K562 (cell line): Measurements from ENCODE around the gene TMEM225B. TPM values are rescaled to one million over a fixed set of nuclear protein-coding genes. Genes with fewer than 3 reads are reported as not detected.

Experiments used
- AFF1 ChIP-seq, 2 experiments: fragments of 450-650 bp; IDR thresholded peaks; 2 replicates each; pipeline ENCODE4 v1.6.1; 2018; ENCODE audit warnings: mild to moderate bottlenecking in 2 of 2, low read depth in 1 of 2; ENCODE audit not compliant: partially characterized antibody in 2 of 2
- BMI1 ChIP-seq: fragments of 150-350 bp; IDR thresholded peaks from 2 replicates; pipeline ENCODE4 v1.6.1; 2014; ENCODE audit warnings: low read length
- CBX8 ChIP-seq: fragments of 200-600 bp; sonication (generic); IDR thresholded peaks from 2 replicates; pipeline ENCODE4 v1.6.1; 2012; ENCODE audit warnings: borderline replicate concordance, mixed run types, low read depth, mild to moderate bottlenecking, moderate library complexity, mixed read lengths, low read length, control low read depth, inconsistent platforms; ENCODE audit not compliant: poor library complexity, severe bottlenecking; ENCODE audit errors: extremely low read depth
- CHD4 ChIP-seq: fragments of 200-600 bp; sonication (generic); IDR thresholded peaks from 3 replicates; pipeline ENCODE4 v1.6.1; 2012; ENCODE audit warnings: low read depth, mild to moderate bottlenecking, mixed read lengths, low read length, inconsistent platforms; ENCODE audit not compliant: insufficient read depth, insufficient replicate concordance, poor library complexity, severe bottlenecking
- HOXB6 ChIP-seq: fragments of 250-450 bp; sonication (Bioruptor Pico); IDR thresholded peaks from 2 replicates; pipeline ENCODE4 v1.5.1; 2022; ENCODE audit warnings: mild to moderate bottlenecking, borderline replicate concordance
- JUNB ChIP-seq: fragments of 450-650 bp; formaldehyde crosslinking; conservative IDR thresholded peaks from 2 replicates; pipeline ENCODE4 v1.4.0; 2020; ENCODE audit warnings: mild to moderate bottlenecking
- MEF2A ChIP-seq: IDR thresholded peaks from 2 replicates; pipeline ENCODE4 v1.6.1; 2011; ENCODE audit warnings: low read depth, mild to moderate bottlenecking, low read length, moderate library complexity; ENCODE audit not compliant: control insufficient read depth
- NFATC3 ChIP-seq: fragments of 450-650 bp; IDR thresholded peaks from 2 replicates; pipeline ENCODE4 v1.6.1; 2017; ENCODE audit warnings: mild to moderate bottlenecking
- NFE2L1 ChIP-seq: fragments of 450-650 bp; IDR thresholded peaks from 2 replicates; pipeline ENCODE4 v1.6.1; 2016; ENCODE audit warnings: missing genetic modification characterization, low read depth, mild to moderate bottlenecking, missing compliant biosample characterization, moderate library complexity, borderline replicate concordance
- SMARCE1 ChIP-seq: fragments of 450-650 bp; IDR thresholded peaks from 2 replicates; pipeline ENCODE4 v1.7.1; 2016; ENCODE audit warnings: mild to moderate bottlenecking
- SREBF1 ChIP-seq: fragments of 150-350 bp; IDR thresholded peaks from 2 replicates; pipeline ENCODE4 v1.6.1; 2014; ENCODE audit warnings: antibody characterized with exemption, low read depth, low read length, borderline replicate concordance
- TAF1 ChIP-seq: IDR thresholded peaks from 2 replicates; pipeline ENCODE4 v1.6.1; 2011; ENCODE audit warnings: mild to moderate bottlenecking, low read length, moderate library complexity; ENCODE audit not compliant: insufficient read depth, control insufficient read depth, severe bottlenecking; ENCODE audit errors: extremely low read depth
- THRAP3 ChIP-seq: fragments of 450-650 bp; IDR thresholded peaks from 2 replicates; pipeline ENCODE4 v1.6.1; 2016; ENCODE audit warnings: mild to moderate bottlenecking, inconsistent platforms, borderline replicate concordance
- ZBTB33 ChIP-seq: sonication (generic); formaldehyde crosslinking; IDR thresholded peaks from 2 replicates; pipeline ENCODE4 v1.8.1; 2023; ENCODE audit warnings: mild to moderate bottlenecking, missing genetic modification reagents
- ZNF668 ChIP-seq: fragments of 250-450 bp; sonication (Bioruptor Pico); IDR thresholded peaks from 2 replicates; pipeline ENCODE4 v1.8.0; 2022; ENCODE audit warnings: mild to moderate bottlenecking, inconsistent platforms
- ZNF766 ChIP-seq: fragments of 200-800 bp; sonication (Bioruptor generic); conservative IDR thresholded peaks from 2 replicates; pipeline ENCODE4 v1.6.1; 2016; ENCODE audit warnings: missing genetic modification characterization, missing compliant biosample characterization
- polyA plus RNA-seq, 8 experiments: library from polyadenylated mRNA; depleted of rRNA in 4 of 8; stranded (reverse) in 5 of 8; unstranded in 3 of 8; fragments of >200 nt; fragmentation: Nextera tagmentation in 2 of 8; fragmentation: Illumina TruSeq in 1 of 8; extraction: Ambion mirVana in 2 of 8; extraction: Trizol in 1 of 8; gene quantifications; 2 replicates each; pipeline versions ENCODE4 v1.2.1 to v1.2.3, GENCODE V29; 2011 to 2014; ENCODE audit warnings: inconsistent platforms in 1 of 8, missing spikeins in 1 of 8
- total RNA-seq, 7 experiments: library from RNA; depleted of rRNA in 6 of 7; stranded (reverse); fragments of >200 nt in 6 of 7; fragmentation: Illumina TruSeq in 2 of 7; extraction: Trizol in 2 of 7; gene quantifications; 2 replicates each; pipeline versions ENCODE4 v1.2.1 to v1.2.3, GENCODE V29; 2011 to 2021; ENCODE audit warnings: low replicate concordance in 1 of 7
- TF ChIP-seq, protein P1 (sequence below): fragments of 450-650 bp; IDR thresholded peaks from 2 replicates; pipeline ENCODE4 v1.7.0; 2016; ENCODE audit warnings: borderline replicate concordance
- TF ChIP-seq, protein P2 (sequence below): sonication (generic); IDR thresholded peaks from 2 replicates; pipeline ENCODE4 v1.6.1; 2016

Gene TMEM225B
- total and polyA plus RNA-seq, 9 of the 15 experiments (the other 6 are each of a cell fraction or from before 2014, with no cell fraction given): 0.08 to 0.73 (median 0.56) TPM

- TF ChIP-seq BMI1: no peak
- TF ChIP-seq NFE2L1 (tag): no peak
- no peak for TF ChIP-seq CBX8
- TF ChIP-seq, protein P1, sequence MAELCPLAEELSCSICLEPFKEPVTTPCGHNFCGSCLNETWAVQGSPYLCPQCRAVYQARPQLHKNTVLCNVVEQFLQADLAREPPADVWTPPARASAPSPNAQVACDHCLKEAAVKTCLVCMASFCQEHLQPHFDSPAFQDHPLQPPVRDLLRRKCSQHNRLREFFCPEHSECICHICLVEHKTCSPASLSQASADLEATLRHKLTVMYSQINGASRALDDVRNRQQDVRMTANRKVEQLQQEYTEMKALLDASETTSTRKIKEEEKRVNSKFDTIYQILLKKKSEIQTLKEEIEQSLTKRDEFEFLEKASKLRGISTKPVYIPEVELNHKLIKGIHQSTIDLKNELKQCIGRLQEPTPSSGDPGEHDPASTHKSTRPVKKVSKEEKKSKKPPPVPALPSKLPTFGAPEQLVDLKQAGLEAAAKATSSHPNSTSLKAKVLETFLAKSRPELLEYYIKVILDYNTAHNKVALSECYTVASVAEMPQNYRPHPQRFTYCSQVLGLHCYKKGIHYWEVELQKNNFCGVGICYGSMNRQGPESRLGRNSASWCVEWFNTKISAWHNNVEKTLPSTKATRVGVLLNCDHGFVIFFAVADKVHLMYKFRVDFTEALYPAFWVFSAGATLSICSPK: no peak
- no peak for TF ChIP-seq JUNB (CRISPR knock-in tag)
- TF ChIP-seq HOXB6 (CRISPR knock-in tag): no peak
- no peak for TF ChIP-seq SMARCE1
- TF ChIP-seq ZNF668: no peak
- TF ChIP-seq ZBTB33 (CRISPR knock-in tag): no peak
- TF ChIP-seq CHD4: peak; percentile 67
- no peak for TF ChIP-seq THRAP3
- TF ChIP-seq NFATC3: no peak
- no peak for TF ChIP-seq TAF1
- TF ChIP-seq ZNF766: no peak
- TF ChIP-seq AFF1 (IDR thresholded peaks at IDR 0.05; ENCODE audit: low read depth in 1 of 2, partially characterized antibody in 2 of 2): no peak
- TF ChIP-seq MEF2A: no peak
- TF ChIP-seq, protein P2, sequence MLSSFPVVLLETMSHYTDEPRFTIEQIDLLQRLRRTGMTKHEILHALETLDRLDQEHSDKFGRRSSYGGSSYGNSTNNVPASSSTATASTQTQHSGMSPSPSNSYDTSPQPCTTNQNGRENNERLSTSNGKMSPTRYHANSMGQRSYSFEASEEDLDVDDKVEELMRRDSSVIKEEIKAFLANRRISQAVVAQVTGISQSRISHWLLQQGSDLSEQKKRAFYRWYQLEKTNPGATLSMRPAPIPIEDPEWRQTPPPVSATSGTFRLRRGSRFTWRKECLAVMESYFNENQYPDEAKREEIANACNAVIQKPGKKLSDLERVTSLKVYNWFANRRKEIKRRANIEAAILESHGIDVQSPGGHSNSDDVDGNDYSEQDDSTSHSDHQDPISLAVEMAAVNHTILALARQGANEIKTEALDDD: no peak
- no peak for TF ChIP-seq SREBF1
Observed at GRCh38 chr7:99559175-99559915, 38.7 kb upstream of the TMEM225B start (continued).
